ENCODE results near the gene NINJ2. TPM values are rescaled to one million over a fixed set of nuclear protein-coding genes. Genes with fewer than 3 reads are reported as not detected.
"Not testable (repeated sequence)": the region's sequence is repeated elsewhere in the genome, so short reads cannot be mapped to it uniquely, and the experiment has no call there.

The NINJ2 gene
- total RNA-seq, 1 experiment from 2014 or later: 4.1 TPM

DNA sequence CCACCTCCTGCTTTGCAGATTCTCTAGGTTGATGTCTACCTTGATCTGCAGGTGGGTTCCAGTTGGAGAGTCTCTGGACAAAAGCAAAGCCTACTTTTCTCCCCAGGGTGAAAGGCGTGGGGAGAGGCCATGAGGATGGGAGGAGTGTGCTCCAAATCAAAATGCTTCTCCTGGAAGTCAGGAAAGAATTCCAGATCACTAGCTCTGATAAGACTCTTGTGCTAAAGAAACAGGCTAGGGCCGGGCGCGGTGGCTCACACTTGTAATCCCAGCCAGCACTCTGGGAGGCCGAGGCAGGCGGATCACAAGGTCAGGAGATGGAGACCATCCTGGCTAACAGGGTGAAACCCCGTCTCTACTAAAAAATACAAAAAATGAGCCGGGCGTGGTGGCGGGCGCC lies 21.9 kb downstream of the NINJ2 start:
- not testable (repeated sequence) for DNase-seq (ENCODE audit: low read depth)

DNA sequence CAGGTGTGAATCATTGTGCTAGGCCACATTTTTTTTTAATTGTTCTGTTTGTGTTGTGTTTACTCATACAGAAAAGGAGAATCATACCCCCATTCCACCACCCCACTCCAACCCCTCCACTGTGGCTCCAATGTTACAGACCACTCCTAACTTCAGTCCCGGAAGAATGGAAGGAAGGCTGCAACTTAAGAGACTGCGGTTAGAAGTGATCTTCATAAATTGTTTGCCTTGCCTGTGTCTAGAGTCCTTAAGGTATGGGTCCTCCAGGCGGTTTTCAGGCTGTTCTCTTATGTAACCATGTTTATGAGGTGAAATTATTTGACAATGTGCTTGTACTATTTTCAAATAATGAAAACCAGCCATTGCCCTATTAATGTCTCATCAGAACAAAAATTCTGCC lies 22.5 kb downstream of the NINJ2 start:
- no peak for DNase-seq (ENCODE audit: low read depth)

DNA sequence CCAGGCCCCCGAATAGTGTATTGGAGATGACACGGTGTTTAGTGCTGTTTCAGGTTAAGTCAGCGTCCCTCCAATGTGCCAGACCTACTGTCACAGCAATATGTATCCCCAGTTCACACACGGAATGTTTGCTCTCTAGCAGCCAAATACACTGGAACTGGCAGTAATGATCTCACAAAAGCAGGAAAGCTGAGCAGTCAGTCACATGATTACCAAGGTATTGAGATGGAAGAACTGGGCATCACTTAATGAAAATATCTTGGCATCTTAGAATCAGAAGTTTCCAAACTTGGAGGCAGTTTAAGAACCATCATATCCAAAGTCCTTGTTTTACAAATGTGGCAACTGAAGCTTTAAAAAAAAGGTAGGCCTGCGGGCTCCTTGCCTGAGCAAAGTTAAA lies 23.3 kb downstream of the NINJ2 start:
- no peak for DNase-seq (ENCODE audit: low read depth)

DNA sequence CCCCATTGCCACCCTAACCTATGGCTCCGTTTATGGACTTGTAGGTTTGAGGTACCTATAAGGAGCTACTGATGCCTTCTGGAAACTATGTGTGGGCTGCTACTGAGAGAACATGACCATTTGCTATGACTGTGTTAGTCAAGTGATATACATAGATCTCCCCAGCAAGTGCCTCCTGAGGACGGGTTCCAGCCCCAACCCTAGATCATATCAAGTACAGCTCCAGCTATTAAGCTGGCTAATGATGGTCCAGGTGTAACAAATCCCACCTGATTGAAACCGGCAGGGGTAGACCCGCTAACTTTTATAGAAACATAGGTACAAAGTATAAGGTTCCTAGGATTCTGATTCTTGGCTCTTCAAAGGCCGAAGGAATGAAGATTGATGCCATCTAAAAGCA lies 23.7 kb downstream of the NINJ2 start:
- no peak for DNase-seq (ENCODE audit: low read depth)

DNA sequence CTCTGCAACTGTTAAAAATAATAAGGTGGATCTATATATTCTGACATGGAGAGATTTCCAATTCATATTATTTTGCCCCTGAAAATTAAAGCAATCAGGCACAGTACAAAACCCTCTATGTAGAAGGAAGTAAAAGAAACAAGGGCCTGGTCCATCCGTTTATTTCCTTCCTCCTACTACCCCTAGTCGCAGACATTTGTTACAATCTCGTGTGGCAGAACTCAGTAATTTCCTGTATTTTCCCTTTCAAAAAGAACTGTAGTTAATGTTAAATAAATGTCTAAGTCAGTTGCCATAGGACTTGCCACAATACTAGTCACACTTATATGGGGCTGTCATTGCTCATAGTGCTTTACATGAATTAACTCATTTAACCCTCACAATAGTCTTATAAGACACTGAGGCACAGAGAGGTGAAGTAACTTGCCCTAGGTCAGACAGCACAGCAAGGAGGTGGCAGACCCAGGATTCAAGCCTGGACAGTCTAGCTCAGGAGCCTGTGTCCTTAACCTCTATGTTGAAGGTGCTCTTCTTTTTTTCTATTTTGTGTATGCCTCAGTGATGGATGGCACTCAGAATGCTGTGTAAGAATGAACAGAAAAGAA lies 24.2 kb downstream of the NINJ2 start:
- no peak for DNase-seq (ENCODE audit: low read depth)

DNA sequence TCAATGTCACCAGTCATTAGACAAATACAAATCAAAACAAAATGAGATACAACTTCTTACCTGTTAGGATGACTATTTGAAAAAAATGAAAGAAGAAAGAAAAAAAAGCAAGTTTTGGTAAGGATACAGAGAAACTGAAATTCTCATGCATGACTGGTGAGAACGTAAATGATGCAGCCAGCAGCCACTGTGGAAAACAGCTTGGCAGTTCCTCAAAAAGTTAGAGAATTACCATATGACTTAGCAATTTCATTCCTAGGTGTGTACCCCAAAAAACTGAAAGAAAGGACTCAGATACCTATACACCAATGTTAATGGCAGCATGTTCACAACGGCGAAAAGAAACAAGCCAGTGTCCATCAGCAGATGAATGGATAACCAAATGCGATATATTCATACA lies 26.6 kb downstream of the NINJ2 start:
- DNase-seq (ENCODE audit: low read depth): no peak

DNA sequence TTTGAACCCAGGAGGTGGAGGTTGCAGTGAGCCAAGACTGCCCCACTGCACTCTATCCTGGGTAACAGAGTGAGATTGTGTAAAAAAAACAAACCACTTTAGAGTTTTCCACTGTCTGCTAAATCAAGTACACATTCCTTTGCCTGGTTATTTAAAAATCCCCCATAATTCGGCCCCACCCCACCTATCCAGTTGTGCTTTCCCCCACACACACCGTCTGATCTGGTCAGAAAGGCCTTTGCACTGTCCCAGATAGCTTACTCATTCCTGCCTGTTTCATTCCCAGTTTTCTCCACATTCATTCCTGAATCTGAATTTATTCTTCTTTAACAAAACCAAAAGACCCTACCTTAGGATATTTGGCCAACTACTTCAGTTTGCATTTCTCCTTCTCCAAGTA lies 29.5 kb downstream of the NINJ2 start:
- DNase-seq (ENCODE audit: low read depth): no peak

DNA sequence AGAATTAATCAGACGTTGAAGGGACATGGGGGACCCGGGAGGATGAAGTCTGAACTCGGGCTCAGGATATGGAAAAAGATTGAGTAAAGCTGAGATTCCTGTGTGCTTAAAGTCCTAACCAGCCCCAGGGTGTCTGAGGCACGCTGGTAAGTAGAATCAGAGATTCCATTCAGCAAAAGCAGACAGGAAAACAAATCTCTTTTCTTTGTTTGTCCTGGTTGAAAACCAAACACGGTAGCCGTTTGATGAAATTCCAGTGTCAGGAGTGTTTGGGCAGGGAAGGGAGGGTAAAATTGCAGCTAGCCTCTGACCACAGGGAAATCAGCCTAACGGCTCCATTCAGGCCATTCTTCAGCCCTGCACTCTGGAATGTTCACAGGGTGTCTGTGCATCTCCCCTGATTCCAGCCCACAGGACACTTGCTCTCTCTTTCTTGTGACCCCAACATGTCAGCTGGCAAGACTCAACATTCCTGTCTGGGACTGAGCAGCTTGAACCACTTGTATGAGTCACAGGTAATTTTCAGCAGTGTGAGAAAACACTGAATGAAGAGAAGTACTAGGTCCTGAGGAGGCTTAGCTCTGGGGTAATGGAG lies 31.0 kb downstream of the NINJ2 start:
- peak; percentile 86 for DNase-seq (ENCODE audit: low read depth)

DNA sequence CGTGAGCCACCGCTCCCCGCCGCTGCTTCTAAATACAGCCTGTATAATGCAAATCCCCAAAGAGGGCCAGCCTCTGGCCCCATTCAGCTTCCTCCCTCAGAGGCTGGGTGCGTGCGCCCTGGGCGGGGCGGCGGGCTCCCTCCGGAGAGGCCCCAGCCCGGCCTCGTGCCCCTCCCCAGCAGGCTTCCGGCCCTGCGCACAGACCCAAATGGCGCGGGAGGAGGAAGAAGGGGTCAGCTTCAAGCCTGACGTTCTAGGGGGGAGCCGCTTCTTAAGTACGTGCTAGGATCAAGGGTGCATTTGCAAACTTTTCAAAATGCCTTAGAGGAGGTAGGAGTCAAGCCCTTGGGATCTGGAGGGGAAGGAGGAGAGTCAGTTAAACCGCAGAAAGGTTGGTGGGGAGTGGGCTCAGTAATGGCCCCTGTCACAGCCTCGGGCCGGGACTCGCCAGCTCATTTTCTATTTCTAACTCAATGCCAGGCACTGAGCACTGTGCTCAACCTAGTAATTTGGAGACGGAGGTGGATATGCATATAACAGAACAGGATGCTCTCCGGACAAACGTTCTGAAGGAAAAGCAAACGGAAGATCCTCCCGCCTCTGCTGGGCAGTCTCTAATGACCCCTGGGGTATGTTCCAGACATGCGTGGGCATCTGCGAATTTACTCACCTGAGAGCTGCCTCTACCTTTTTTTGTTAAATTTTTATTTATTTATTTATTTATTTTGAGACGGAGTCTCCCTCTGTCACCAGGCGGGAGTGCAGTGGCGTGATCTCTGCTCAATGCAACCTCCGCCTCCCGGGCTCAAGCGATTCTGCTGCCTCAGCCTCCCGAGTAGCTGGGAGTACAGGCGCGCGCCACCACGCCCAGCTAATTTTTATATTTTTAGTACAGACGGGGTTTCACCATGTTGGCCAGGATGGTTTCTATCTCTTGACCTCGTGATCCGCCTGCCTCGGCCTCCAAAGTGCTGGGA lies 32.3 kb downstream of the NINJ2 start:
- DNase-seq (ENCODE audit: low read depth): no peak

DNA sequence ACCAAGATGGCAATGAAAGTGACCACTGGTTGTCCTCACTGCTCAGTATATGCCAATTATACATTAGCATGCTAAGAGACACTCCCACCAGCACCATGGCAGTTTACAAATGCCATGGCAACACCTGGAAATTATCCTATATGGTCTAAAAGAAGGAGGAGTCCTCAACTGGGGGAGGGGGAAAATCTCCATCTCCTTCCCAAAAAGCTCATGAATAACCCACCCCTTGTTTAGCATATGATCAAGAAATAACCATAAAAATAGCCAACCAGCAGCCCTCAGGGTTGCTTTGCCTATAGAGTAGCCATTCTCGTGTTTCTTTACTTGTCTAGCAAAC lies 34.5 kb downstream of the NINJ2 start:
- DNase-seq (ENCODE audit: low read depth): not testable (repeated sequence)

DNA sequence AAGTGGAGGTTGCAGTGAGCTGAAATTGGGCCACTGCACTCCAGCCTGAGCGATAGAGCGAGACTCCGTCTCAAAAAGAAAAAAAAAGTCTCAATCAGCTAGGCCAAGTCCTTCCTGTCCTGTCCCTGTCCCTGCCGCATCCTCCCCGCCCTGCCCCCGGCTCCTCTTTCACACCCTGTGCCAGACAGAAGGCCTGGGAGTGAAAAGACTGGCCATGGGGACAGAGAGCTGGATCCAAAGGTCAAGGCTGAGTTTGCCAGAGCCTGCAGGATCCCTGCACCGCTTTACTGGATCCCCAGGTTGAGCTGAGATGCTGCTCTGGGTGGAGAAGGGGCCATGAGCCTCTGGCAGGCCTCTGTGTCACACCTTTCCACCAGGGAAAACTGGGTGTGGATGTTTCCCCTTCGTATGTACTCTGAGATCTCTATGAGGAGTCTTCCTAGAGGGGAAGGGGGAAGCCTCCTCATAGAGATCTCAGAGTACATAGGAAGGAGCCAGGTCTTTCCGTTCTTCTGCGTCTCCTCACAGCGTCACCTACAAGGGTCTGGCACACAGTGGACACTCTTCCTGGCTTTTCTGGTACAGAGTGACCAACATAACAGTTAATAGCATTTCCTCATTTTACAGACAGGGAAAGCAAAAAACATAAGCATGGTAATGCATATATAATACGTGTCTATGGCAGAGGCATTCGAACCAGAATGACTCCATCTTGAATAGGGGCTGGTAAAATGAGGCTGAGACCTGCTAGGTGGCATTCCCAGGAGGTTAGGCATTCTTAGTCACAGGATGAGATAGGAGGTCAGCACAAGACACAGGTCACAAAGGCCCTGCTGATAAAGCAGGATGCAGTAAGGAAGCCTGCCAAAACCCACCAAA lies 35.1 kb downstream of the NINJ2 start:
- no peak for DNase-seq (ENCODE audit: low read depth)

DNA sequence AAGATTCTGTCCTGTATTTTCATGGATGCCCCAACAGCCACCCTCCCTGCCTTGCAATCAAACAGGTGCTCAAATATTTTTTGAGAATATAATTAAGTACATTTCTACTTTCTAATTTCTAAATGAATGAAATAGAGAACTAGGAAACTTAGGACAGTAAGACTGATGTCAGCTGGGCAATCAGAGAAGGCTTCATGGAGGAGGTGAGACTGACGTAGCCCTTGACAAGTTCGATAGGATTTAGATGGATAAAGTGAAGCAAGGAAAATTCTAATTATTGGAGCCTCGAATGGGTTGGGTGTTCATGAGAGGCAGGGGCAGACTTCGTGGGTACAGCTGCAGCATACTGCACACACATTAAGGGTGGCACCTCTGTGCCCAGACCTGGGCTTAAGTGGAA lies 36.0 kb downstream of the NINJ2 start:
- no peak for DNase-seq (ENCODE audit: low read depth)

DNA sequence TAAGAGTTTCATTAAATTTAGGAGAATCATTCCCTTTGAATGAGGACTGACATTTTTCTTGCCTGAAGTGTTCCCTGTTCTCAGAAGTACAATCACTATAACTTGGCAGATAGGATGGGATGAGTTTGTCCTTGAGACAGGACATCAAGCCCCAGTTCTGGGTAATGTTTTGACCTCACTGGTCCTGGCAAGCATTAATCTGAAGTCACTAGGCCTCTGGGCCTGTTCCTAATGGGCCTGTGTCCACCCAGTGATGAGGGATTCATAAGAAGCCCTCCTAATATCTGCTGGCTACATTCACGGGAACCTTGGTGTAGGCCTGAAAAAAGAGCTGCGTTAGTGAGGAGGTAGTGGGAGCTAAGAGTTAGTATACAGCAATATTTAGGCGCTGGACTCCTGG lies 37.2 kb downstream of the NINJ2 start:
- DNase-seq (ENCODE audit: low read depth): no peak

DNA sequence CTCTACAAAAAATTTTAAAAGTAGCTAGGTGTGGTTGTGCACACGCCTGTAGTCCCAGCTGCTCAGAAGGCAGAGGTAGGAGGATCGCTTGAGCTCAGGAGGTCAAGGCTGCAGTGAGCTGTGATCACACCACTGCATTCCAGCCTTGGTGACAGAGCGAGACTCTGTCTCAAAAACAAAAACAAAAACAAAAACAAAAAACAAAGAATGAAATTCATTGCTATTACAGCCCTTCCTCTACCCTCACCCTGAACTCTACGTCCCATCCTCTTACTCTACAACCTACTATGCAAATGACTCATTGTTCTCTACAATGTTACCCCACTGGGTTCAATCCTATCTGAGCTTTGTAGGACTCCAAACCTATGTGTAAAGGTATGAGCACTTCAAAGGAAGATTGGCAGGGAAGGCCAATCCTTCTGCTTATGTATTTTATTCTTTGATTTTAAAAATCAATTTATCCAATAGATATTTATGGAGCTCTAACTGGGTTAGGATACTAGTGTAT lies 39.3 kb downstream of the NINJ2 start:
- no peak for DNase-seq (ENCODE audit: low read depth)

DNA sequence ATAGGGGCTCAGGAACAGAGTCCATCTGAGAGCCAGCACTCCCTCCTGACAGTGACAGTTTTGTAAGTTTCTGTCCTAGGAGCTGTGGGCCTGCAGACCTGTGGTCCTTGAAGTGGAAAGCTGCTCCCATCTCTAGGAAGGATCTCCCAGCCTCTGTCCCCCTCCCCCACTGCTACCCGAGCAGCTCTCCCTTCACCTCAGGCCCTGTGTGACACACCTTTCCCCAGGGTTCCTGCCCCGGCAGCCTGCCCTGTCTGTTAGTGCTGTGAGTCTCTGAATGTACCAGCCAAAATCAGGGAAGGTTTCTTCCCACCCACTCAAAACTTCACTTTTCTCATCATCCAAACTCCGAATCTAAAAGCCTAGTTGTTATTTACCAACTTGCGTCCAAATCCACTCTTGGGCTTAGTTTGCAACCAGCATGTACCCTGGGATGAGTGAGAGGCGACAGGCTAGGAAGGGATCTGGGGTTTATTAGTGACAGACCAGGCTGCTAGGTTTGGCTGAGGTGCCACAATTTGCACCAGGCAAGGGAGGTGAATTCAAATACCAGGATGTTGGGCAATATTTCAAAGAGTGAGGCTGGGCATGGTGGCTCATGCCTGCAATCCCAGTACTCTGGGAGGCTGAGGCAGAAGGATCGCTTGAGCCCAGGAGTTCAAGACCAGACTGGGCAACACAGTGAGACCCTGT lies 39.9 kb downstream of the NINJ2 start:
- no peak for DNase-seq (ENCODE audit: low read depth)

DNA sequence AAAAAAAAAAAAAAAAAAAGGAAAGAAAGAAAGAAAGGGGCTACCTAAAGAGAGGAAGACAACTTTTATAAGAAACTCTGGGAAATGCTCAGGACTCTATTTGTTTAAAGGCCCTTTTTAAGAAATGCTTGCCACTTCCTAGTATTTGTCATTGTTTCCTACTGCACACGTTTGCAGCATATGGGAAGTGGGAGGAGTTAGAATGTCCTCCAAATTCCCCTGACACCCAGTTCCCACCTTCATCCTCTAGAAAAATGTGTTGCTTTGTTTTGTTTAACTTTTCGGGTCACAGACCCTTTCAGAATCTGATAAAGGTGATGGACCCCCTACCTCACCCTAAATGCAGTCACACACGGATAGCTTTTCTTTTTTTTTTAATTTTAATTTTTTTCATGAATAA lies 40.8 kb downstream of the NINJ2 start:
- DNase-seq (ENCODE audit: low read depth): no peak

DNA sequence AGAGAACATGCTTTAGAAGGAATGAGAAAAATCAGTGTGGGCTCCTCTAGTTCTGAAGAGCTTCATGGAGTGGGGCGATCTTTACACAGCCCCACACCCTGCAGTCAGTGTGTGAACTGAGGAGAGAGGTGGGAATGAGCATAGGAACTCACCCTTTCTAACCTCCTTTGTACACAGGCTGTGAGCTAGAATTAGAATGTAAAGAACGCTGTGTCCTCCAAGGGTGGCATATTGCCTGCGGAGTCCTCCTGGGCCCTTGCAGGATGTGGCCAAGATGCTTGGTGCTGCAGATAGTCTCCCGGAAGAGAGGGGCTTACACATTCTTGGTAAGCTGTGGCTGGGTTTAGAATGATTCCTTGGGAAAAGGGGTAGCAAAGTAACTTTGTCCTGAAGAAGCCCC lies 43.9 kb downstream of the NINJ2 start:
- no peak for DNase-seq (ENCODE audit: low read depth)

DNA sequence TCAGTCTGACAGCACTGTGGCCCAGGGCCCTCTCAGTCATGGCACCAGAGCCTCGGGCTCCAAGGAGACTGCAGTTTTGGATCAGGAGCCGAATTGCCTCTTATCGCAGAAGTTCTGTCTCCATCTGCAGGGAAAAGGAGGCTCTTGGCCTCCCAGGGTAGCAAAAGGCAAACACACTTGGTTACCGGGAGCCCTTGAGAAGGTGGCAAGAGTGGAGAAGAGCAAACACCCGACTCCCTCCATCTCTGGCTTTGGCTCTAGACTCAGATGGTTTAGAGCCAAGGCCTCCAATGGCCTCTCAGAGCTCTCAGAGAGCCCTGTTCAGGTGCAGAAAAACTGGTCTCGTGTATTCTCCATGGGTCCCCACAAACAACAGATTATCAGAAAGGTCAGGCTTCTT lies 44.6 kb downstream of the NINJ2 start:
- DNase-seq (ENCODE audit: low read depth): no peak

DNA sequence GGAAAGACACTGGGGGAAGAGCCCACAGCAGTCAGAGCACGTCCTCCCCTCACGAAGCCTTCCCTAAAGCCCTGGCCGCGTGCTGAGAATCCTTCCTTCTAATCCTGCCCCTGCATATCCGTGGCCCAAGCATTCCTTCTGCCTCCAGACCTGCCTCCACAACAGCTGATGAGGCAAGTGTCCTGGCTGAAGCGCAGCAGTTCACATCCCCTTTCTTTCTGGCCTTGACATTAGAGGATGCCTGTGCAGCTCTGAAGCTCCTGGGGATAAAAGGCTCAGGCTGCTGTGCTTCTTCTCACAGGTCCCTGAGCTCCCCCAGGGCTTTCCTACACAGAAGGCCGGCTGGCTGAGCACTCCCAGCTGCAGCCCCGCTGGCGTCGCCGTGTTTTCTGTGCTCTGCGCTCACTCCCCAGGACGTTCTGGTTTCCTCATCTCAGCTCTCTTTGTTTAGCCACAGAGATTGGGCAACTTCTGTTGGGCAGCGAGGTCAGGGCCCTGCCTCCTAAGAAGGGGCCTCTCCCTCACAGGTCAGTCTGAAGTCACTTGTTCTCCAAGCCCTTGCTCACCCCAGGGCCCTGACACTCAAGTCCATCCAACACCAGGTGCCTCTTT lies 45.8 kb downstream of the NINJ2 start:
- DNase-seq (ENCODE audit: low read depth): peak; percentile 30

DNA sequence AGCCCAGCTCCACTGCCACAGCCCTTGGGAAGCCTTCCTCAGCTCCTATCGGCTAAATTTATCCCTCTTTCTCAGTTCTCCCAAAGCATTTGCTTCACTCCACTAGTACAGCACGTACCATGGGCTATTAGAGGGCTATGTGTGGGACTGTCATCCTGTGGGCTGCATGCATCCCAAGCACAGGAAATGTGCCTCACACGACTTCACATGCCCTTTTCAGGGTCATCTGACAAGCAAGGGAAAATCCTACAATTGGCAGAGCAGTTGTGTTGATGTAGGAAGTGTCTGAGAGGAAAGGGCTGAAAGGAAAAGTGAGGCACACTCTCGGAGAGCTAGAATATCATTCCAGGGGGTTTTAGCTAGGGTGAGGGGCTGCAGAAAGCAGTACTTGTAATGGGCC lies 47.6 kb downstream of the NINJ2 start:
- no peak for DNase-seq (ENCODE audit: low read depth)
